ENCODE data around the gene PAQR5. TPM values are rescaled to one million over a fixed set of nuclear protein-coding genes. Genes with fewer than 3 reads are reported as not detected.
"Not testable (repeated sequence)": the region's sequence is repeated elsewhere in the genome, so short reads cannot be mapped to it uniquely, and the experiment has no call there.

PAQR5 gene
- total RNA-seq, 4 donors from 2014 or later: 3.0 to 8.1 (median 3.9) TPM

DNA sequence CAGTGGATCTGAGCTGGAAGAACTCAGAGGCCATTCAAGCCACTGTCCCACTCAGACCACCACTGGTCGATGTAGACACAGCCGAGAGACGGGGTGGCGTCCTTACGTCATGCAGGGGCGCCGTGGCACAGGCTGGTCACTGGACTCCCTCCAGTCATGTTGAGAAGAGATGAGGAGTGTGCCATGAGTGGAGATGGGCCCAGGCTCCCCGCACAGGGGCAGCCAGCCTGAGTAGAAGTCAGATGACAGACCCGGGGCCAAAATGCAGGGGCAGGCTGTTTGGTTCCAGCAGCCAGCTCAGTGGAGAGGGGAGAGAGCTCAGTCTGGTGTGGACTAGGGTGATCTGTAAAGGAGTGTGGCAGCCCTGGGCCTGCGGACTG is 82.0 kb downstream of the PAQR5 start:
- DNase-seq (ENCODE audit: low spot score in 2 of 2): no peak
- H3K27ac ChIP-seq: no peak overlapping the region
- TF ChIP-seq, protein P1, sequence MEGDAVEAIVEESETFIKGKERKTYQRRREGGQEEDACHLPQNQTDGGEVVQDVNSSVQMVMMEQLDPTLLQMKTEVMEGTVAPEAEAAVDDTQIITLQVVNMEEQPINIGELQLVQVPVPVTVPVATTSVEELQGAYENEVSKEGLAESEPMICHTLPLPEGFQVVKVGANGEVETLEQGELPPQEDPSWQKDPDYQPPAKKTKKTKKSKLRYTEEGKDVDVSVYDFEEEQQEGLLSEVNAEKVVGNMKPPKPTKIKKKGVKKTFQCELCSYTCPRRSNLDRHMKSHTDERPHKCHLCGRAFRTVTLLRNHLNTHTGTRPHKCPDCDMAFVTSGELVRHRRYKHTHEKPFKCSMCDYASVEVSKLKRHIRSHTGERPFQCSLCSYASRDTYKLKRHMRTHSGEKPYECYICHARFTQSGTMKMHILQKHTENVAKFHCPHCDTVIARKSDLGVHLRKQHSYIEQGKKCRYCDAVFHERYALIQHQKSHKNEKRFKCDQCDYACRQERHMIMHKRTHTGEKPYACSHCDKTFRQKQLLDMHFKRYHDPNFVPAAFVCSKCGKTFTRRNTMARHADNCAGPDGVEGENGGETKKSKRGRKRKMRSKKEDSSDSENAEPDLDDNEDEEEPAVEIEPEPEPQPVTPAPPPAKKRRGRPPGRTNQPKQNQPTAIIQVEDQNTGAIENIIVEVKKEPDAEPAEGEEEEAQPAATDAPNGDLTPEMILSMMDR (IDR thresholded peaks at IDR 0.05): no peak
- TF ChIP-seq POLR2A (IDR thresholded peaks at IDR 0.05) (no peak), EP300 (IDR thresholded peaks at IDR 0.05) (no peak)
- no peaks in the 10 kb centered on the region for H3K27me3 ChIP-seq
- H3K4me3 ChIP-seq: no peak overlapping the region
- WGBS, 2 donors: 90 to 94% methylated on average over 10 of the region's 10 CpGs
- no peaks in the 10 kb centered on the region for H3K36me3 ChIP-seq
- H3K9me3 ChIP-seq: no peaks in the 10 kb centered on the region
- H3K4me1 ChIP-seq: no peaks in the 10 kb centered on the region

DNA sequence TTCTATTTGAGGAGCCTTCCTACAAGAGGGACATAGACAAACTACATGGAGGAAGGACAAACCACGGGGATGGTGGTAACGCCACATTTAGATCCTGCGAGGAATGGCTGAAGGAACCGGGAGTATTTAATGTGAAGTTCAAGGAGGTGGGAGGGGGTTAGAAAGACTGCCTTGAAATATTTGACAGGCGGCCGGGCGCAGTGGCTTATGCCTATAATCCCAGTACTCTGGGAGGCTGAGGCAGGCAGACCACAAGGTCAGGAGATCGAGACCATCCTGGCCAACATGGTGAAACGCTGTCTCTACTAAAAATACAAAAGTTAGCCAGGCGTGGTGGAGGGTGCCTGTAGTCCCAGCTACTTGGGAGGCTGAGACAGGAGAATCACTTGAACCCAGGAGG is 83.5 kb downstream of the PAQR5 start:
- H3K4me3 ChIP-seq; H3K27ac ChIP-seq; H3K27me3 ChIP-seq; H3K4me1 ChIP-seq; DNase-seq (ENCODE audit: low spot score in 2 of 2); H3K9me3 ChIP-seq; H3K36me3 ChIP-seq: not testable (repeated sequence)
- 92 to 93% methylated on average over 10 of the region's 10 CpGs for WGBS, 2 donors

DNA sequence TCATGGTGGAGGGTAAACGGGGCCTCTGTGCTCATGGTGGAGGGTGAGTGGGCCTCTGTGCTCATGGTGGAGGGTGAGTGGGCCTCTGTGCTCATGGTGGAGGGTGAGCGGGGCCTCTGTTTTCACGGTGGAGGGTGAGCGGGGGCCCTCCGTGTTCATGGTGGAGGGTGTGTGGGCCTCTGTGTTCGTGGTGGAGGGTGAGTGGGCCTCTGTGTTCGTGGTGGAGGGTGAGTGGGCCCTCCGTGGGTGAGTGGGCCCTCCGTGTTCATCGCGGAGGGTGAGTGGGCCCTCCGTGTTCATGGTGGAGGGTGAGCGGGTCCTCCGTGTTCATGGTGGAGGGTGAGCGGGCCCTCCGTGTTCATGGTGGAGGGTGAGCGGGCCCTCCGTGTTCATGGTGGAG is 85.4 kb downstream of the PAQR5 start:
- not testable (repeated sequence) for DNase-seq (ENCODE audit: low spot score in 2 of 2); H3K4me3 ChIP-seq; H3K27me3 ChIP-seq; H3K36me3 ChIP-seq; H3K27ac ChIP-seq; H3K4me1 ChIP-seq; H3K9me3 ChIP-seq
- WGBS, 2 donors: 90 to 100% methylated on average over 3 to 13 of the region's 18 CpGs

DNA sequence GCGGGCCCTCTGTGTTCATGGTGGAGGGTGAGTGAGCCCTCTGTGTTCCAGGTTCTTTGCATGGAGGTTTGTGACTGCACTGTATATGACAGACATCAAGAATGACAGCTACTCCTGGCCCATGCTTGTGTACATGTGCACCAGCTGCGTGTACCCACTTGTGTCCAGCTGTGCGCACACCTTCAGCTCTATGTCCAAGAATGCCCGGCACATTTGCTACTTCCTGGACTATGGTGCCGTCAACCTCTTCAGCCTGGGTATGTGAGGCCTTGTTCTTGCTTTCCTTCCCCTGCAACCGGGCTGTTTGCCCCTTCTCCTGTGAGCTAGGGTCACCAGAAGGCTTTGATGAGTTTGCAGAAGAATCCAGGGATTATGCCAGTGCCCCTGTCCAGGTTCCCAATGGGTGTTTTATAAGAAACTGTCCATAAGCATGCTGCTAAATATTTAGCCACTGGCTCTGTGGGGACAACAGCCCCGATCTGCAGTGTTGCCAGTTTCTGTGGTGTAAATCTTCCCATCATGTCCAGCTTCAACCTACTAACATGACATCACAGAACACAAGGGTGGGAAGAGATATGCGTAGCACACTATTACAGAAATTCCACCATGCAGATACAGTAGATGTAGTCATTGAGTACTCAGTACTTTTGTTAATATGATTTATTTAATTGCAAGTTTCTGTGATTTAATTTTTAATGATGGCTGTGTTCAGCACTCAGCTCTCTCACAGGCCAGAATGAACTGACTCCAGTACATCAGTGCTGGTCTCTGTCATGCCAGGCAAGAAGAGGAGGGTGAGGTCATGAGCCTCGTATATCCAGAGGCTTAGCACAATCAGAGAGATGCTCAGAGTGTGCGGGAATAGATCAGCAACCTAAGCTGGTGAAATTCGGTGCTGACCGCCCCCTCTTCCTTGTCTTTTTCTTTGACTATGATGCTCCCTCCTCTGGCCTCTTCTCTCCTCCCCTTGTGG is 86.2 kb downstream of the PAQR5 start:
- H3K27me3 ChIP-seq: no peaks in the 10 kb centered on the region
- no peak overlapping the region for H3K27ac ChIP-seq
- TF ChIP-seq EP300 (IDR thresholded peaks at IDR 0.05) (no peak), POLR2A (IDR thresholded peaks at IDR 0.05) (no peak)
- TF ChIP-seq, protein P1 (IDR thresholded peaks at IDR 0.05): no peak
- H3K4me1 ChIP-seq: peaks cover 0 to 7% (median 0%) of the 10 kb centered on the region in 4 donors
- no peaks in the 10 kb centered on the region for H3K36me3 ChIP-seq
- H3K9me3 ChIP-seq: no peaks in the 10 kb centered on the region
- WGBS, 2 donors: 87 to 89% methylated on average over 11 to 12 of the region's 12 CpGs
- no peak overlapping the region for H3K4me3 ChIP-seq
- no peak for DNase-seq (ENCODE audit: low spot score in 2 of 2)

GRCh38 chr15:69385831-69386230 is 87.1 kb downstream of the PAQR5 start:
- peaks cover 0 to 7% (median 0%) of the 10 kb centered on the region in 4 donors for H3K4me1 ChIP-seq
- no peaks in the 10 kb centered on the region for H3K27me3 ChIP-seq
- TF ChIP-seq, protein P1 (IDR thresholded peaks at IDR 0.05): no peak
- TF ChIP-seq POLR2A (IDR thresholded peaks at IDR 0.05) (no peak), EP300 (IDR thresholded peaks at IDR 0.05) (no peak)
- 94 to 95% methylated on average over 2 of the region's 2 CpGs for WGBS, 2 donors
- no peak overlapping the region for H3K27ac ChIP-seq
- no peak overlapping the region for H3K4me3 ChIP-seq
- no peaks in the 10 kb centered on the region for H3K9me3 ChIP-seq
- DNase-seq (ENCODE audit: low spot score in 2 of 2): no peak
- no peaks in the 10 kb centered on the region for H3K36me3 ChIP-seq

DNA sequence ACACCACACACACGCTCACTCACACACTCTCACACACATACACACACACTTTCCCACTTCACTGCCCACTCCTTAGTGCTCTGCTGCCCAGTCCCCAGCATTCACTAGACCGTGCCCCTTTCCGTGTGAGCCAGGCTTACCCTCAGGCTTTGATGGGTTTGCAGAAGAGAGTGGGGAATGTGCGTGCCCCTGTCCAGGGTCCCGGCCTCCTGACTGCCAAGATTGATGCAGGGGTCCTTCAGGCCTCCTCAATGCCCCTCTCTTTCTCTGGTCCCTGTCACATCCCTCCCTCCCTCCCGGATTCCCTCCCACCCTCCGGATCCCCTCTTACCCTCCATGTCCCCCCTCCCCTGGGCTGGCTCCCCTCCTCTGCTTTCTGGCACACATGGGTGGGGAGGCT is 87.6 kb downstream of the PAQR5 start:
- no peak overlapping the region for H3K27ac ChIP-seq
- no peaks in the 10 kb centered on the region for H3K9me3 ChIP-seq
- 58 to 73% methylated on average over 7 of the region's 7 CpGs for WGBS, 2 donors
- no peak overlapping the region for H3K4me3 ChIP-seq
- TF ChIP-seq, protein P1 (IDR thresholded peaks at IDR 0.05): no peak
- TF ChIP-seq POLR2A (IDR thresholded peaks at IDR 0.05) (no peak), EP300 (IDR thresholded peaks at IDR 0.05) (no peak)
- no peak for DNase-seq (ENCODE audit: low spot score in 2 of 2)
- no peaks in the 10 kb centered on the region for H3K36me3 ChIP-seq
- H3K4me1 ChIP-seq: peaks cover 0 to 7% (median 0%) of the 10 kb centered on the region in 4 donors
- no peaks in the 10 kb centered on the region for H3K27me3 ChIP-seq
